Tibial nerve (tissue), 4 donors: ENCODE results near the gene FOXE1. TPM values are rescaled to one million over a fixed set of nuclear protein-coding genes. Genes with fewer than 3 reads are reported as not detected.

ENCODE experiments used
- DNase-seq, 2 donors: peaks; one replicate each; pipeline ENCODE4 v3.0.0-alpha.2; 2019; ENCODE audit warnings: low spot score in 2 of 2
- H3K27ac ChIP-seq, 4 donors: fragments of 200-600 bp; sonication (generic) in 3 of 4; one replicate each; pipeline ENCODE4 v1.5.1; 2017 to 2019; ENCODE audit warnings: mild to moderate bottlenecking in 1 of 4
- H3K27me3 ChIP-seq, 2 donors: fragments of 200-600 bp; sonication (generic) in 1 of 2; one replicate each; pipeline versions ENCODE4 v1.5.1 to v1.6.0; 2017 to 2019
- H3K36me3 ChIP-seq, 3 donors: fragments of 200-600 bp; sonication (generic); one replicate each; pipeline ENCODE4 v1.5.1; 2018 to 2019
- H3K4me1 ChIP-seq, 4 donors: fragments of 200-600 bp; sonication (generic) in 3 of 4; one replicate each; pipeline ENCODE4 v1.5.1; 2017 to 2019
- H3K4me3 ChIP-seq, 4 donors: fragments of 200-600 bp; sonication (generic) in 3 of 4; one replicate each; pipeline ENCODE4 v1.5.1; 2017 to 2019; ENCODE audit warnings: mild to moderate bottlenecking in 1 of 4, moderate library complexity in 1 of 4
- H3K9me3 ChIP-seq, 4 donors: fragments of 200-600 bp; sonication (generic) in 3 of 4; one replicate each; pipeline ENCODE4 v1.5.1; 2017 to 2019
- EP300 ChIP-seq, 2 donors: sonication (generic); formaldehyde crosslinking; IDR thresholded peaks; one replicate each; pipeline ENCODE4 v1.6.1; 2017; ENCODE audit warnings: antibody characterized with exemption in 2 of 2, mild to moderate bottlenecking in 1 of 2
- POLR2A ChIP-seq, 2 donors: fragments of 450-650 bp; IDR thresholded peaks; one replicate each; pipeline ENCODE4 v1.6.1; 2017; ENCODE audit warnings: antibody characterized with exemption in 2 of 2, mild to moderate bottlenecking in 2 of 2, moderate library complexity in 2 of 2
- WGBS, 2 donors: methylation state at CpG; one replicate each; pipeline ENCODE4 v1.1.5; 2018; 5-methylcytosine and 5-hydroxymethylcytosine counted together
- total RNA-seq, 4 donors: library from RNA; depleted of rRNA; stranded (reverse); fragments of >200 nt; gene quantifications; one replicate each; pipeline ENCODE4 v1.1.0, GENCODE V29; 2016
- TF ChIP-seq, protein P1 (sequence below), 5 experiments: fragments of 200-600 bp in 3 of 5; fragments of 450-650 bp in 2 of 5; sonication (generic) in 3 of 5; IDR thresholded peaks; one replicate each; pipeline ENCODE4 v1.5.1; 2016 to 2019; ENCODE audit warnings: antibody characterized with exemption in 5 of 5, mild to moderate bottlenecking in 3 of 5, moderate library complexity in 2 of 5

FOXE1 gene
- total RNA-seq, 4 donors from 2014 or later, result not detected

DNA sequence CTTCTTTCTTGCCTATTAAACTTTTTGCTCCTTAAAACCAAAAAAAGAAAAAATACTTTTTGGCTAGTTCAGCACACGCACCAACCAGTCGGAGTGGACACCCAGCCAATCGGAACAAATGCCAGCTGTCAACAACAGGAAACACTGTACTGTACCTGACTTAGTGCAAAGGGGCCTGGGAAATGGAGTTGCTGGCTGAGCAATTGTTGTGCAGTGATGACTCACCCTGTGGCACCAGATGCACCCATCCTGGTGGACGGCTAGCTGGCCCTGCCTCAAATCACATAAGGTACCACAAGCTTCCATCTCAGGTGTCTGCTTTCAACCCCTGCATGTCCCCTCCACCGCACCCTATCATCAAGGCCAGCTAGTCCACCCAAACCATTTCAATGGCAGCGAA, 20.9 kb downstream of the FOXE1 start:
- Histone ChIP-seq H3K9me3 (no peaks in the 10 kb centered on the region), H3K4me3 (no peak overlapping the region), H3K27ac (no peak overlapping the region), H3K4me1 (peaks cover 0 to 5% (median 0%) of the 10 kb centered on the region in 4 donors), H3K36me3 (no peaks in the 10 kb centered on the region), H3K27me3 (no peaks in the 10 kb centered on the region)
- WGBS, 2 donors, result 73 to 91% methylated on average over 6 of the region's 6 CpGs
- TF ChIP-seq, protein P1, sequence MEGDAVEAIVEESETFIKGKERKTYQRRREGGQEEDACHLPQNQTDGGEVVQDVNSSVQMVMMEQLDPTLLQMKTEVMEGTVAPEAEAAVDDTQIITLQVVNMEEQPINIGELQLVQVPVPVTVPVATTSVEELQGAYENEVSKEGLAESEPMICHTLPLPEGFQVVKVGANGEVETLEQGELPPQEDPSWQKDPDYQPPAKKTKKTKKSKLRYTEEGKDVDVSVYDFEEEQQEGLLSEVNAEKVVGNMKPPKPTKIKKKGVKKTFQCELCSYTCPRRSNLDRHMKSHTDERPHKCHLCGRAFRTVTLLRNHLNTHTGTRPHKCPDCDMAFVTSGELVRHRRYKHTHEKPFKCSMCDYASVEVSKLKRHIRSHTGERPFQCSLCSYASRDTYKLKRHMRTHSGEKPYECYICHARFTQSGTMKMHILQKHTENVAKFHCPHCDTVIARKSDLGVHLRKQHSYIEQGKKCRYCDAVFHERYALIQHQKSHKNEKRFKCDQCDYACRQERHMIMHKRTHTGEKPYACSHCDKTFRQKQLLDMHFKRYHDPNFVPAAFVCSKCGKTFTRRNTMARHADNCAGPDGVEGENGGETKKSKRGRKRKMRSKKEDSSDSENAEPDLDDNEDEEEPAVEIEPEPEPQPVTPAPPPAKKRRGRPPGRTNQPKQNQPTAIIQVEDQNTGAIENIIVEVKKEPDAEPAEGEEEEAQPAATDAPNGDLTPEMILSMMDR (IDR thresholded peaks at IDR 0.05), result no peak
- TF ChIP-seq POLR2A (IDR thresholded peaks at IDR 0.05), result no peak
- no peak for TF ChIP-seq EP300 (IDR thresholded peaks at IDR 0.05)
- DNase-seq, result no peak

DNA sequence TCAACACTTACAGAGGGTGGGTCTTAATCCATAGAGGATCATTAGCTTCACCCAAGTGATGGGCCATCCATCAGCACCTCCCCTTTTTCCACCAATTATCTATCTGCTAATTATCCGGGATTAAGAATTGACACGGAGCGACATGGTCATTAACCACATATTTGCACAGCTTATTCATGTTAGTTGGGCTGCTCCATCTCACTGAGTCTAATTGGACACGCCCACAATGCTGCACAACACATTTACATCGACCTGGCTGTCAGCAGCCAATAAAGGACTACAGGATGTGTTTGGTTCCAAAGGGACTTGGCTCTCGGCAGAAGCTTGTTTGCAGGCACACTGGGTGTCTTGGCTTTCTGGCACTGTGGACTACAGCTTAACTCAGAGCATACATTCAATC, 21.6 kb downstream of the FOXE1 start:
- Histone ChIP-seq H3K9me3 (no peaks in the 10 kb centered on the region), H3K27ac (no peak overlapping the region), H3K27me3 (no peaks in the 10 kb centered on the region), H3K4me1 (peaks cover 0 to 5% (median 0%) of the 10 kb centered on the region in 4 donors), H3K4me3 (no peak overlapping the region), H3K36me3 (no peaks in the 10 kb centered on the region)
- DNase-seq, result no peak
- 73 to 75% methylated on average over 6 of the region's 6 CpGs for WGBS, 2 donors
- TF ChIP-seq, protein P1 (IDR thresholded peaks at IDR 0.05), result no peak
- TF ChIP-seq POLR2A (IDR thresholded peaks at IDR 0.05) (no peak), EP300 (IDR thresholded peaks at IDR 0.05) (no peak)

DNA sequence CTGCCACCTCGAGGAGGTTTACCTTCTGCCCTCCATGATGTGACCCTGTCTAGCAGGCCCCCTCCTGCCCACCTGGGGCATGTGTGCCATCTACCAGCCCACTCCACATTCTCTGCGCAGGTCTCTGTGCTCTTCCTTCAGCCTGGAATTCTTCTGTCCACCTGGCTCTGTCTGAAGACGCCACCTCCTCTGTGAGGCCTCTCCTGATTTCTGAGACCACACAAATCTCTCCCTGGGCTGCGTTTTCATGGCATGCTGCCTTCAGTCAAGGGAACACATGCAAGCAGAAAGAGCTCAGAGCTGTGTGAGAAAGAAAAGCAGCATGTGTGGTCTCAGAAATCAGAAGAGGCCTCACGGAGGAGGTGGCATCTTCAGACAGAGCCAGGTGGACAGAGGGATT, 22.1 kb downstream of the FOXE1 start:
- 86 to 87% methylated on average over 5 of the region's 5 CpGs for WGBS, 2 donors
- peaks cover 0 to 5% (median 0%) of the 10 kb centered on the region in 4 donors for H3K4me1 ChIP-seq
- no peak for TF ChIP-seq EP300 (IDR thresholded peaks at IDR 0.05)
- TF ChIP-seq, protein P1 (IDR thresholded peaks at IDR 0.05), result no peak
- no peak for TF ChIP-seq POLR2A (IDR thresholded peaks at IDR 0.05)
- no peak for DNase-seq
- H3K9me3 ChIP-seq, result no peaks in the 10 kb centered on the region
- H3K36me3 ChIP-seq, result no peaks in the 10 kb centered on the region
- no peak overlapping the region for H3K4me3 ChIP-seq
- H3K27ac ChIP-seq, result no peak overlapping the region
- no peaks in the 10 kb centered on the region for H3K27me3 ChIP-seq

DNA sequence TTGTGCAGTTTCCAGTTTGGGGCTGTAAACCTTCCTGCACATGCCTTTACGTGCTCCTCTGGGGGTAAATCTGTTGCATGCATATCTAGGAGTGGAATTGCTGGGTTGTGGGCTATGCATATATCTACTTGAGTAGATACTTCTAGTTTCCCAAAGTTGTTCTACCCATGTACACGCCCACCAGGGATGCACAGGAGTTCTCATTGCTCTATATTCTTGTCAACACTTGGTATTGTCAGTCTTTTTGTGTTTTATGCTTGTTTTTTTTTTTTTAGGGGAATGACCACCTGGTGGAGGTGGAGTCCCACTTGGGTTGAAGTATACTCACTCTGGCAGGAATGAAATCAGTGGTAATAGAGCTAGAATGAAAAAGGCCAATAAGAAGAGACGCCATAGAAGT, 23.0 kb downstream of the FOXE1 start:
- no peak for DNase-seq
- H3K4me1 ChIP-seq, result peaks cover 0 to 5% (median 0%) of the 10 kb centered on the region in 4 donors
- H3K27me3 ChIP-seq, result no peaks in the 10 kb centered on the region
- H3K9me3 ChIP-seq, result no peaks in the 10 kb centered on the region
- WGBS, 2 donors, result 78 to 89% methylated on average over 3 of the region's 3 CpGs
- TF ChIP-seq POLR2A (IDR thresholded peaks at IDR 0.05), result no peak
- TF ChIP-seq EP300 (IDR thresholded peaks at IDR 0.05), result no peak
- TF ChIP-seq, protein P1 (IDR thresholded peaks at IDR 0.05), result no peak
- no peak overlapping the region for H3K27ac ChIP-seq
- H3K4me3 ChIP-seq, result no peak overlapping the region
- H3K36me3 ChIP-seq, result no peaks in the 10 kb centered on the region

DNA sequence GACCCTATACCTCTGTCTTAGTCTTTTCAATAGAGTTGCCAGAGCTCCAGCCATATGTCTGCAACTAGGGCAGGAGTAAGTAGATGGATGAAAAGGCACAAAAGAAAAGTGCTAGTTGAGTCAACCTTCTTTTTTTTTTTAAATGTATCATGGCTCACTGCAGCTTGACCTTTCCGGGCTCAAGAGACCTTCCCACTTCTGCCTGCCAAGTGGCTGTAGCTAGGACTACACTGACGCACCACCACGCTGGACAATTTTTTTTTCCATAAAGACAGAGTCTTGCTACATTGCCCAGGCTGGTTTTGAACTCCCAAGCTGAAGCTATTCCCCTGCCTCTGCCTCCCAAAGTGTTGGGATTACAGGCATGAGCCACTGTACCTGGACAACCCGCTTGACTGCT, 27.3 kb downstream of the FOXE1 start:
- 59 to 79% methylated on average over 4 of the region's 4 CpGs for WGBS, 2 donors
- TF ChIP-seq, protein P1 (IDR thresholded peaks at IDR 0.05), result no peak
- TF ChIP-seq EP300 (IDR thresholded peaks at IDR 0.05) (no peak), POLR2A (IDR thresholded peaks at IDR 0.05) (no peak)

More for the DNA sequence above, 27.3 kb downstream of the FOXE1 start:
- no peaks in the 10 kb centered on the region for H3K36me3 ChIP-seq
- no peak for DNase-seq
- no peaks in the 10 kb centered on the region for H3K27me3 ChIP-seq
- H3K9me3 ChIP-seq, result no peaks in the 10 kb centered on the region
- no peak overlapping the region for H3K27ac ChIP-seq
- H3K4me1 ChIP-seq, result peaks cover 0 to 5% (median 0%) of the 10 kb centered on the region in 4 donors
- H3K4me3 ChIP-seq, result no peak overlapping the region
